ENCODE data around the gene ICAM2. TPM values are rescaled to one million over a fixed set of nuclear protein-coding genes. Genes with fewer than 3 reads are reported as not detected.

The ICAM2 gene
- total RNA-seq, 1 experiment from 2014 or later = 2.0 TPM

GRCh38 chr17:63960430-63960829 lies 60.0 kb downstream of the ICAM2 start:
- ChIA-PET CTCF (no interaction called here), POLR2A (no interaction called here)
- H3K4me1 Mint-ChIP-seq (ENCODE audit: low read depth, unreplicated experiment) = no peaks in the 10 kb centered on the region
- Histone ChIP-seq H3K4me3 (ENCODE audit: low read depth, low read length) (no peak overlapping the region), H3K36me3 (ENCODE audit: control insufficient read depth, insufficient read depth, low read length) (no peaks in the 10 kb centered on the region), H3K9me3 (no peaks in the 10 kb centered on the region), H3K27me3 (replicated peaks; ENCODE audit: control insufficient read depth, insufficient read depth, low read length) (no peaks in the 10 kb centered on the region; the same call in 1 of the 2 replicates), H3K4me1 (no peaks in the 10 kb centered on the region)
- no peak for DNase-seq
- BruUV-seq (replicated peaks) = no TSS peak
- H3K36me3 Mint-ChIP-seq (ENCODE audit: insufficient read depth, unreplicated experiment) = no peaks in the 10 kb centered on the region
- H3K4me3 Mint-ChIP-seq (ENCODE audit: unreplicated experiment) = no peak overlapping the region
- no peaks in the 10 kb centered on the region for H3K9me3 Mint-ChIP-seq (ENCODE audit: unreplicated experiment)
- H3K27ac Mint-ChIP-seq (ENCODE audit: unreplicated experiment) = no peak overlapping the region
- intact Hi-C loops (cut with micrococcal nuclease; ENCODE audit: unreplicated experiment) = no loop called here
- TF ChIP-seq CTCF (IDR thresholded peaks at IDR 0.05; ENCODE audit: insufficient read depth in 1 of 2, low read depth in 1 of 2, low read length in 1 of 2, severe bottlenecking in 1 of 2, unreplicated experiment in 1 of 2) = no peak
- peaks cover 3% of the 10 kb centered on the region for H3K27me3 Mint-ChIP-seq (ENCODE audit: insufficient read depth, unreplicated experiment)

GRCh38 chr17:63960006-63960405 lies 60.4 kb downstream of the ICAM2 start:
- no TSS peak for BruUV-seq (replicated peaks)
- Mint-ChIP-seq H3K27ac (ENCODE audit: unreplicated experiment) (no peak overlapping the region), H3K4me1 (ENCODE audit: low read depth, unreplicated experiment) (no peaks in the 10 kb centered on the region), H3K9me3 (ENCODE audit: unreplicated experiment) (no peaks in the 10 kb centered on the region), H3K27me3 (ENCODE audit: insufficient read depth, unreplicated experiment) (peaks cover 3% of the 10 kb centered on the region), H3K4me3 (ENCODE audit: unreplicated experiment) (no peak overlapping the region), H3K36me3 (ENCODE audit: insufficient read depth, unreplicated experiment) (no peaks in the 10 kb centered on the region)
- intact Hi-C loops (cut with micrococcal nuclease; ENCODE audit: unreplicated experiment) = no loop called here
- Histone ChIP-seq H3K27me3 (replicated peaks; ENCODE audit: control insufficient read depth, insufficient read depth, low read length) (no peaks in the 10 kb centered on the region; the same call in 1 of the 2 replicates), H3K4me3 (ENCODE audit: low read depth, low read length) (no peak overlapping the region), H3K9me3 (no peaks in the 10 kb centered on the region), H3K36me3 (ENCODE audit: control insufficient read depth, insufficient read depth, low read length) (no peaks in the 10 kb centered on the region), H3K4me1 (no peaks in the 10 kb centered on the region)
- no peak for TF ChIP-seq CTCF (IDR thresholded peaks at IDR 0.05; ENCODE audit: insufficient read depth in 1 of 2, low read depth in 1 of 2, low read length in 1 of 2, severe bottlenecking in 1 of 2, unreplicated experiment in 1 of 2)
- POLR2A ChIA-PET = no interaction called here
- CTCF ChIA-PET = no interaction called here
- DNase-seq = no peak

DNA sequence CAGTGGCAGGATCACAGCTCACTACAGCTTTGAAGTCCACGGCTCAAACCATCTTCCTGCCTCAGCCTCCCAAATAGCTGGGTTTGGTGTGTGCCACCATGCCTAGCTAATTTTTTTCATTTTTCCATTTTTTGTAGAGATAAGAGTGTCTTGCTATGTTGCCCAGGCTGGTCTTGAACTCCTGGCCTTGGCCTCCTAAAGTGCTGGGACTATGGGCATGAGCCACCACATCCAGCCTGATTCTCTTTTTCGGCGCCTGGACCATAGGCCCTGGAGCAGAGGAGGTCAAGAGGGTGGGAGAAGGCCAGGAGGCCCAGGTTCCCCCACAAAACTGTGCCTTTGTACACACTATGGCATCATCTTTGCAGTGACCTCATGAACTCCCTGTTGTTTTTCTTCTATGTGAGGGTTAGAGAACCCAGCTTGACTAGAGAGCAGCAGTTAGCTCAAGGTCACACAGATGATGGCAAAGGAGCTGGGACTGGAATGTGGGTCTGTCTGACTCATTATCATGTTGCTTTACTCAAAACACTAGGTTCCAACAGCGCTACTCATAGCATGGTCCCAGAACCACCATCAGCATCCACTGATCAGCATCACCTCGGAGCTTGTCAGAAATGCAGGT lies 64.0 kb downstream of the ICAM2 start:
- H3K9me3 Mint-ChIP-seq (ENCODE audit: unreplicated experiment) = no peaks in the 10 kb centered on the region
- intact Hi-C loops (cut with micrococcal nuclease; ENCODE audit: unreplicated experiment) = no loop called here

More for the DNA sequence above, 64.0 kb downstream of the ICAM2 start:
- Histone ChIP-seq H3K36me3 (ENCODE audit: control insufficient read depth, insufficient read depth, low read length) (no peaks in the 10 kb centered on the region), H3K4me1 (no peaks in the 10 kb centered on the region), H3K4me3 (ENCODE audit: low read depth, low read length) (no peak overlapping the region), H3K27me3 (replicated peaks; ENCODE audit: control insufficient read depth, insufficient read depth, low read length) (no peaks in the 10 kb centered on the region), H3K9me3 (no peaks in the 10 kb centered on the region)
- CTCF ChIA-PET = interaction anchor here (1.6 kb wide), 1 partner anchor 10 kb away, joined by 7 read pairs; no protein-coding TSS in a partner anchor
- Mint-ChIP-seq H3K27ac (ENCODE audit: unreplicated experiment) (no peak overlapping the region), H3K36me3 (ENCODE audit: insufficient read depth, unreplicated experiment) (no peaks in the 10 kb centered on the region), H3K27me3 (ENCODE audit: insufficient read depth, unreplicated experiment) (peaks cover 3% of the 10 kb centered on the region), H3K4me3 (ENCODE audit: unreplicated experiment) (no peak overlapping the region), H3K4me1 (ENCODE audit: low read depth, unreplicated experiment) (no peaks in the 10 kb centered on the region)
- no TSS peak for BruUV-seq (replicated peaks)
- no peak for DNase-seq
- POLR2A ChIA-PET = no interaction called here
- TF ChIP-seq CTCF (IDR thresholded peaks at IDR 0.05; ENCODE audit: insufficient read depth in 1 of 2, low read depth in 1 of 2, low read length in 1 of 2, severe bottlenecking in 1 of 2, unreplicated experiment in 1 of 2) = no peak
